Inflammatory macrophage treated with lipopolysaccharide for 1 hour (primary cell): ENCODE data around the gene AMDHD1.

Experiments
- DNase-seq, 2 donors: peaks; one replicate each; pipeline ENCODE4 v3.0.0-alpha.2; 2020 to 2022

AMDHD1 gene

GRCh38 chr12:95943330-95943842, at the start of gene AMDHD1:
AMDHD1 (plus strand) TSS chr12:95943331; CDS start chr12:95943399, 68 bp downstream.
- DNase-seq = peak; percentile 34 to 44

- DNase-seq = no peak
These were observed 46.3 kb upstream of the AMDHD1 start for GRCh38 chr12:95896846-95897245.

- no peak for DNase-seq
These were observed 45.0 kb upstream of the AMDHD1 start for GRCh38 chr12:95898081-95898480.

- DNase-seq = no peak
These were observed 34.6 kb upstream of the AMDHD1 start for GRCh38 chr12:95908573-95908972.

DNA sequence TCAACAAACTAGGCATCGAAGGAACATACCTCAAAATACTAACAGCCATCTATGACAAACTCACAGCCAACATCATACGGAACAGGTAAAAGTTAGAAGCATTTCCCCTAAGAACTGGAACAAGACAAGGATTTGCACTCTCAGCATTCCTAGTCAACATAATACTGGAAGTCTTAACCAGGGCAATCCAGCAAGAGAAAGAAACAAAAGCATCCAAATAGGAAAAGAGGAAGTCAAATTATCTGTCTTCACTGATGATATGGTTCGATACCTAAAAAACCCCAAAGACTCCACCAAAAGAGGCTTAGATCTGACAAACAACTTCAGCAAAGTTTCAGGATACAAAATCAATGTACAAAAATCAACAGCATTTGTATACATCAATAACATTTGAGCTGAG, 33.3 kb upstream of the AMDHD1 start:
- no peak for DNase-seq

- peak; percentile 36 to 72 for DNase-seq
These were observed 24.7 kb upstream of the AMDHD1 start for GRCh38 chr12:95918194-95918993.

DNA sequence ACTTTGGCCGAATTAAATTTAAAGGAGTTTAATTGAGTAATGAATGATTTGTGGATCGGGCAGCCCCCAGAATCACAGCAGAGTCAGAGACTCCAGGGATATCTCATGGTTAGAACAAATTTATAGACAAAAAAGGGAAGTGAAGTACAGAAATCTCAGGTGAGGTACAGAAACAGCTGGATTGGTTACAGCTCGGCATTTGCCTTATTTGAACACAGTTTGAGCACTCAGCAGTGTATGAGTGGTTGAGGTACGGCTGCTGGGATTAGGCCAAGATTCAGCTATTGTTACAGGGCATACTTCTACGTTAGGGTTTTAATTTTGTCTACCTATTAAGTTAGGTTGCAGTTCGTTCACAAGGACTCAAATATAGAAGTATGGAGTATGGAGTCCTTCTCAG, 24.0 kb upstream of the AMDHD1 start:
- no peak for DNase-seq

DNA sequence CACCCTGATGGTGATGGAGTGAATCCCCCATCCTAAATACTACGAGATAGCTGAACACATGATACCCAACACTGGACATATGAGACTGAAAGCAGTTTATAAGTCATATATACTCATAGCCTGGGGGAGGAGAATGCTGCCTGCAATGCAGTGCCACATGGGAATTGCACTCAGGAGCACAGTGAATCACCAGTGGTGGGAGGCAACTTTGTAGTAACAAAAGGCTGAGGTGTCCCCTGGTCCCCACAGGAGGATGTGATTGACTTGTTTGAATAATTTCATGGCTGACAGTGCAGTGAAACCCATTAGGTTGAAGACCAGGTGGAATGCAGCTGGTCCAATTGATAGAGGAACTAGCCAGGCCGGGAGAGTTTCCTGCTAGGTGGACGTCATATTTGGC, 20.9 kb upstream of the AMDHD1 start:
- DNase-seq = peak in 1 of 2 donors; percentile 17

DNA sequence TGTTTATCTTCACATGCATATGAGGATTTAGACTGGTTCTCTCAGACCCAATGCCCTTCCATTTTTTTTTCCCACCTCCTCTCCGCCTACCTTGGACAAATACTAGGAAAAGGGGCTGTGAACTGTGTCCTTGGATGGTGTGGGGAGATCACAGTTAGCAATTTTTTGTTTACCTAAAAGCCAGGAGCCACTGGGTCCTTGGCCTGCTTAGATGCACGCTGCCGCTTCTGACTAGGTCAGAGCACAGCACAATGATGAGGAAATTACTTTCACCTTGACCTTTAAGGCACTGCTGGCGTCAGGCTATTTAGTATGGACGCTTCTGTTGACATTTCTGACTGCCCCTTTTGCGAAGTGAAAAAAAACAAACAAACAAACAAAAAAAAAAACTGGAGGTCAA, 2.6 kb upstream of the AMDHD1 start:
- no peak for DNase-seq

GRCh38 chr12:95942101-95942523, 1.0 kb upstream of the AMDHD1 start:
- no peak for DNase-seq

DNA sequence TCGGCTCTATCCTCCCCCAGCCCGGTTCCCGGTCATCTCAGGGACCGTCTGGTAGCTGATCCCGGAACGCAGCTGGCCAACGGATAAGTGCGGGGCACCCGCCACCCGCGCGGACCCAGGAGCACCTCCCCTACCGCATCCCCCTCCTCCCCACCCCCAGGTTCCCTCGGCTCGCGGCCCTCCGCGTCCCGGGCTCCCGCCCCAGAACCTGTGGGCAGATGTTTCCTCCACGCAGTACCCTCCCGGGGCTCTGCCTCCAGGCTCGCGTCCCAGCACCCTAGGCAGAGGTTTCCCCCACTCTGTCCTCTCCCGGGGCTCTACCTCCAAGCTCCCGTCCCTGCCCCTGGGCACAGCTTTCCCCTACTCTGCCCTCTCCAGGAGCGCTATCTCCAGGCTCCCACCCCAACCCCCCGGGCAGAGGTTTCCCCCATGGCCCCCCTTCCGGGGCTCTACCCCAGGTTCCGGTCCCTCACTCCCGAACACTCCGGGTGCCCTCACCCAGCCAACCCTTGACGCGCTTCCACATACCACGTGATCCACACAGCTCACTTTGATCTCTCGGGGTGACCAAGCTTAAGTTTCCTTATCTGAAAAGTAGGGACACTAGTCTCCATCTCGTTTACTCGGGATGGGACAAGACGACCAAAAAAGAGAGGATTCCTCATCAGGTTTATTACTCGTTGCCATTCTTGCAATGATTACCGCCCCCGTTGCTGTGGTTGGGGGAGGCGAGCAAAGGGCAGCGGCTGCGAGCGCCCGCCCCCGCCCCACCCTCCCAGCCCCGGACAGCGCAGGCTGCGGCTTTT, 404 bp upstream of the AMDHD1 start, which contains the start of gene CCDC38:
CCDC38 (minus strand) TSS at position 91 of the 806 bp plus-strand sequence. CDS start 6,105 bp downstream, outside the sequence.
- peak; percentile 63 to 73 for DNase-seq

GRCh38 chr12:95944108-95944704, 1.1 kb downstream of the AMDHD1 start:
- DNase-seq = no peak

GRCh38 chr12:95949477-95950206, 6.5 kb downstream of the AMDHD1 start:
- DNase-seq = no peak

- peak; percentile 55 to 74 for DNase-seq
These were observed 8.4 kb downstream of the AMDHD1 start for GRCh38 chr12:95951515-95951914.

- peak in 1 of 2 donors; percentile 18 for DNase-seq
These were observed 9.9 kb downstream of the AMDHD1 start for GRCh38 chr12:95953000-95953399.

DNA sequence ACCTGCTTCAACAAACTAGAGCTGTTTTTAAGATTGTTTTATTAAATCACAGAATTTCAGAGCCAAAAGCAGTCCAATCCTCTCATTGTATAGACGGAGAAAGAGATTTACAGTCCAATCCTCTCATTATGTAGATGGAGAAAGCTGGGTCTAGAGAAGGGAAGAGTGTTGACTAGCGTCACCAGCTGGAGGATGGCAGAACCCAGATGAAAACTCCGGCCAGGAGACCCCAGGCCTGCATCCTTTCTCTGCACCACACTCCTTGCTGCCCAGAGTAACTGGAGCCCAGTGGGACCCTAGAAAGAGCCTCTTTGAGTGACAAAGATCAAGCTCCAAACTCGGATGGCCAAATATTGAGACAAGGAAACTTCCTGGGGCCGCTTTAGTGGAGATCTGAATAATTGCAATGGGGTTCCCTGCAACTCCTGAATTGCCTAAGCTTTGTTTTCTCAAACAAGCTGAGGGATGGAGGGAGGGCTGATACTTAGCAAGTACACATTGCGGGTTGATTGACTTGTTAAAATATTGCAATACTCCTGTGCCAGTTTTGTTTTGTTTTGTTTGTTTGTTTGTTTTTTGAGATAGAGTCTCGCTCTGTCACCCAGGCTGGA, 12.5 kb downstream of the AMDHD1 start:
- DNase-seq = no peak

DNA sequence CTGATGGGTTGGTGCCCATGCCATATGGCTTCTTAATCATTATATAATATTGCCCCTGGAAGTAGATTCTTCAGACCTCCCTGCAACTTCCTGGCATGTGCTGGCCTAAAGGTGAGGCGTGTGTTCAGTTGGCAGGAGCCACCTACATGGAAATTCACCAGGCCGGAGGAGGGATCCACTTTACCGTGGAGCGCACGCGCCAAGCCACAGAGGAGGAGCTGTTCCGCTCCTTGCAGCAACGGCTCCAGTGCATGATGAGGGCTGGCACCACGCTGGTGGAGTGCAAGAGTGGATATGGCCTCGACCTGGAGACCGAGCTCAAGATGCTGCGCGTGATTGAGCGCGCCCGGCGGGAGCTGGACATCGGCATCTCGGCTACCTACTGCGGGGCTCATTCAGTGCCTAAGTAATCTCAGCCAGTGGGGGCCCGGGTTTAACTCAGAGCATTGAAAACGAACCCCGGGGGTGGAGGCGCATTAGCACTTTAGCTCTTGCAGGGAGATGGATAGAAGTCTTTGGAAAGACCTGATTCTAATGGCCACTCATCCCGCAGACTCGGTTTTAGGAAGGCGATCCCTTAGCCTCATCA, 13.5 kb downstream of the AMDHD1 start:
- DNase-seq = no peak

GRCh38 chr12:95959107-95959506, 16.0 kb downstream of the AMDHD1 start:
- peak; percentile 26 for DNase-seq

DNA sequence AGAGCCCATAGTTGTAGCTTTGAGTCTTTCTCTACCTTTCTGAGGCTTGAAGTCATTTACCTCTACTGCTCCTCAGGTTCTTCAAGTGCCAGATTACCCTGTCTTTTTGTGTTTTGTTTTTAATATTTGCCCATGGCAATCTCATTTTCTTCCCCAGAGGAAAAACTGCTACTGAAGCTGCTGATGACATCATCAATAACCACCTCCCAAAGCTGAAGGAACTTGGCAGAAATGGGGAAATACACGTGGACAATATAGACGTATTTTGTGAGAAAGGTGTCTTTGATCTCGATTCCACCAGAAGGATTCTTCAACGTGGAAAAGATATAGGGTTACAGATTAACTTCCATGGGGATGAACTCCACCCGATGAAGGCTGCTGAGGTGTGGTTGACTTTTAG, 17.1 kb downstream of the AMDHD1 start:
- DNase-seq = no peak

GRCh38 chr12:95962222-95962621, 19.1 kb downstream of the AMDHD1 start:
- no peak for DNase-seq

DNA sequence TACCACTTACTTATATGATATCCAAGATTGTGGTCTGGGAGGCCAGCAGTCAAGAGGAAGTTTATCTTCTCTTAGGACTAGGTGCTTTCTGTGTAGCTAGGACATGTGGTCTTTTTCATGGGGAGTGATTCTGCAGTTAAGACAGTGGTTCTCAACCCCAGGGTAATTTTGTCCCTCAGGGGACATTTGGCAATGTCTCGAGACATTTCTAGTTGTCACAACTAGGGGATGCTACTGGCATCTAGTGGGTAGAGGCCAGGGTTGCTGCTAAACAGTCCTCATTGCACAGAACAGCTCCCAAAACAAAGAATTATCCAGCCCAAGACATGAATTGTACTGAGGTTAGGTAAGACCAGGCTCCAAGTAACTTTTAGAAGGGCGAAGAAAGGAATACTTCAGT, 20.0 kb downstream of the AMDHD1 start:
- peak; percentile 9 to 21 for DNase-seq
